Neutrophil (primary cell): Measurements from ENCODE around the gene KRTAP1-3.

Experiments
- H3K27ac ChIP-seq: fragments of 200-600 bp; sonication (generic); 2 replicates; pipeline ENCODE4 v1.5.1; 2016; ENCODE audit warnings: mild to moderate bottlenecking, moderate library complexity
- H3K27me3 ChIP-seq: fragments of 200-600 bp; sonication (generic); 2 replicates; pipeline ENCODE4 v1.6.0; 2016; ENCODE audit warnings: mild to moderate bottlenecking
- H3K36me3 ChIP-seq: fragments of 200-600 bp; sonication (generic); 2 replicates; pipeline ENCODE4 v1.5.1; 2017
- H3K4me1 ChIP-seq, 2 experiments: fragments of 200-600 bp in 1 of 2; sonication (generic) in 1 of 2; 1 replicate in 1 of 2; 2 replicates in 1 of 2; pipeline versions ENCODE4 v1.5.1 to v1.6.1; 2013 to 2016; ENCODE audit warnings: low read depth in 1 of 2, low read length in 1 of 2, mild to moderate bottlenecking in 1 of 2, moderate library complexity in 1 of 2; ENCODE audit not compliant: control insufficient read depth in 1 of 2, insufficient read depth in 1 of 2
- H3K4me3 ChIP-seq, 2 experiments: fragments of 200-600 bp in 1 of 2; sonication (generic) in 1 of 2; 1 replicate in 1 of 2; 2 replicates in 1 of 2; pipeline ENCODE4 v1.5.1; 2013 to 2016; ENCODE audit warnings: low read depth in 1 of 2, low read length in 1 of 2, mild to moderate bottlenecking in 1 of 2, moderate library complexity in 1 of 2
- H3K9me3 ChIP-seq: fragments of 200-600 bp; sonication (generic); 2 replicates; pipeline ENCODE4 v1.5.1; 2016
- CTCF ChIP-seq: fragments of 200-600 bp; sonication (generic); IDR thresholded peaks from 2 replicates; pipeline ENCODE4 v1.5.1; 2016; ENCODE audit warnings: antibody characterized with exemption

Gene KRTAP1-3

GRCh38 chr17:41015454-41015853, 19.2 kb downstream of the KRTAP1-3 start:
- Histone ChIP-seq H3K36me3 (no peaks in the 10 kb centered on the region), H3K4me1 (peaks cover 13 to 15% of the 10 kb centered on the region in 2 experiments), H3K9me3 (no peaks in the 10 kb centered on the region), H3K4me3 (no peak overlapping the region), H3K27me3 (peaks cover 9% of the 10 kb centered on the region), H3K27ac (no peak overlapping the region)
- no peak for TF ChIP-seq CTCF

GRCh38 chr17:41013606-41014005, 21.1 kb downstream of the KRTAP1-3 start:
- no peak for TF ChIP-seq CTCF
- H3K4me3 ChIP-seq: no peak overlapping the region
- peaks cover 10 to 12% of the 10 kb centered on the region in 2 experiments for H3K4me1 ChIP-seq
- no peaks in the 10 kb centered on the region for H3K9me3 ChIP-seq
- no peaks in the 10 kb centered on the region for H3K36me3 ChIP-seq
- peaks cover 9% of the 10 kb centered on the region for H3K27me3 ChIP-seq
- H3K27ac ChIP-seq: no peak overlapping the region

GRCh38 chr17:41013181-41013580, 21.5 kb downstream of the KRTAP1-3 start:
- H3K27me3 ChIP-seq: peaks cover 9% of the 10 kb centered on the region
- H3K9me3 ChIP-seq: no peaks in the 10 kb centered on the region
- TF ChIP-seq CTCF: no peak
- H3K4me3 ChIP-seq: no peak overlapping the region
- no peak overlapping the region for H3K27ac ChIP-seq
- peaks cover 6 to 8% of the 10 kb centered on the region in 2 experiments for H3K4me1 ChIP-seq
- no peaks in the 10 kb centered on the region for H3K36me3 ChIP-seq

GRCh38 chr17:41012326-41013120, 22.2 kb downstream of the KRTAP1-3 start:
- peaks cover 0 to 2% of the 10 kb centered on the region in 2 experiments for H3K4me1 ChIP-seq
- H3K4me3 ChIP-seq: no peak overlapping the region
- H3K9me3 ChIP-seq: no peaks in the 10 kb centered on the region
- H3K36me3 ChIP-seq: no peaks in the 10 kb centered on the region
- H3K27me3 ChIP-seq: peaks cover 9% of the 10 kb centered on the region
- no peak for TF ChIP-seq CTCF
- H3K27ac ChIP-seq: no peak overlapping the region

GRCh38 chr17:41010441-41010840, 24.2 kb downstream of the KRTAP1-3 start:
- no peak for TF ChIP-seq CTCF
- H3K27me3 ChIP-seq: peaks cover 11% of the 10 kb centered on the region
- H3K36me3 ChIP-seq: no peaks in the 10 kb centered on the region
- no peak overlapping the region for H3K27ac ChIP-seq
- H3K4me3 ChIP-seq: no peak overlapping the region
- H3K4me1 ChIP-seq: no peaks in the 10 kb centered on the region
- H3K9me3 ChIP-seq: no peaks in the 10 kb centered on the region
